HepG2 (cell line): ENCODE results near the gene TPP2. TPM values are rescaled to one million over a fixed set of nuclear protein-coding genes. Genes with fewer than 3 reads are reported as not detected.
A peak's percentile ranks its signal among the peaks of the same experiment; 100 is the strongest.

ENCODE experiments used
- ATAC-seq: fragments of 200-7000 bp; cut with Tn5 transposase; 3 replicates; pipeline ENCODE4 v1.9.1; 2020; ENCODE audit warnings: mild to moderate bottlenecking, moderate library complexity
- BruUV-seq: library from RNA; stranded (reverse); fragments of 400-500 nt; replicated peaks from 2 replicates; lab custom pipeline; 2021; lab: Mats Ljungman, UMichigan
- CTCF ChIA-PET: fragments of 300-600 bp; formaldehyde crosslinking; extraction: SDS; loops from one replicate; lab custom pipeline; 2021; ENCODE audit warnings: low total read pairs, inconsistent platforms, low intra/inter-chr PET ratio; lab: Yijun Ruan, JAX
- POLR2A ChIA-PET: fragments of 350-600 bp; sonication (Branson Sonifier 250); formaldehyde crosslinking; loops from one replicate; lab custom pipeline; 2020; ENCODE audit warnings: antibody characterized with exemption, inconsistent platforms; lab: Yijun Ruan, JAX
- DNase-seq: peaks from one replicate; pipeline ENCODE4 v3.0.0-alpha.2; 2015; ENCODE audit warnings: low spot score
- FAIRE-seq: peaks from 3 replicates; lab custom pipeline; 2011; peaks lifted over from hg19 to GRCh38; lab: Jason Lieb, UNC
- H2AFZ ChIP-seq: one replicate; pipeline ENCODE4 v1.6.1; 2011; ENCODE audit warnings: low read length, inconsistent platforms
- H3K27ac ChIP-seq: fragments of 300-600 bp; 3 replicates; pipeline ENCODE4 v1.8.0; 2011; ENCODE audit warnings: mixed run types, mild to moderate bottlenecking, mixed read lengths, low read length, inconsistent platforms; ENCODE audit not compliant: insufficient read depth; ENCODE audit errors: extremely low read length
- H3K27me3 ChIP-seq, 2 experiments: fragments of 200-600 bp in 1 of 2; 2 replicates in 1 of 2; 3 replicates in 1 of 2; pipeline versions ENCODE4 v1.6.0 to v1.8.0; 2011; ENCODE audit warnings: low read length in 2 of 2, mild to moderate bottlenecking in 2 of 2, moderate library complexity in 2 of 2, inconsistent platforms in 1 of 2; ENCODE audit not compliant: insufficient read depth in 2 of 2, control insufficient read depth in 1 of 2
- H3K36me3 ChIP-seq, 2 experiments: fragments of 200-600 bp in 1 of 2; replicated peaks in 1 of 2; 2 replicates in 1 of 2; 3 replicates in 1 of 2; pipeline versions ENCODE4 v1.5.1 to v1.8.0; 2011; ENCODE audit warnings: low read length in 2 of 2, inconsistent platforms in 1 of 2; ENCODE audit not compliant: insufficient read depth in 2 of 2, control insufficient read depth in 1 of 2
- H3K4me1 ChIP-seq: 2 replicates; pipeline ENCODE4 v1.5.1; 2012; ENCODE audit warnings: low read length, inconsistent platforms; ENCODE audit not compliant: insufficient read depth
- H3K4me2 ChIP-seq: 2 replicates; pipeline ENCODE4 v1.6.0; 2011; ENCODE audit warnings: low read depth, low read length, inconsistent platforms
- H3K4me3 ChIP-seq, 3 experiments: fragments of 200-600 bp in 1 of 3; sonication (generic), shearing (Covaris generic) in 1 of 3; replicated peaks in 1 of 3; 2 replicates each; pipeline ENCODE4 v1.5.1; 2011 to 2016; ENCODE audit warnings: low read length in 3 of 3, inconsistent platforms in 2 of 3, low read depth in 2 of 3, mild to moderate bottlenecking in 2 of 3, control low read depth in 1 of 3, mixed read lengths in 1 of 3; ENCODE audit not compliant: insufficient read depth in 1 of 3
- H3K79me2 ChIP-seq: one replicate; pipeline ENCODE4 v1.6.1; 2011; ENCODE audit warnings: low read length, inconsistent platforms; ENCODE audit not compliant: insufficient read depth
- H3K9ac ChIP-seq: 2 replicates; pipeline ENCODE4 v1.6.0; 2011; ENCODE audit warnings: mild to moderate bottlenecking, low read depth, low read length, inconsistent platforms; ENCODE audit not compliant: insufficient read depth
- H3K9me3 ChIP-seq: 2 replicates; pipeline ENCODE4 v1.5.1; 2012; ENCODE audit warnings: mild to moderate bottlenecking, low read length
- H4K20me1 ChIP-seq: 2 replicates; pipeline ENCODE4 v1.6.0; 2011; ENCODE audit warnings: inconsistent platforms, mild to moderate bottlenecking, low read length, moderate library complexity; ENCODE audit not compliant: insufficient read depth
- FOSL1 ChIP-seq: sonication (generic); formaldehyde crosslinking; IDR thresholded peaks from 2 replicates; pipeline ENCODE4 v1.9.0; 2021; ENCODE audit warnings: missing genetic modification reagents, borderline replicate concordance
- POLR2G ChIP-seq: fragments of 200-400 bp; formaldehyde crosslinking; IDR thresholded peaks from 2 replicates; pipeline ENCODE4 v1.6.1; 2018; ENCODE audit warnings: mild to moderate bottlenecking, low read depth, low read length, moderate library complexity
- ZBTB7B ChIP-seq: sonication (generic); formaldehyde crosslinking; IDR thresholded peaks from 2 replicates; pipeline ENCODE4 v1.4.0; 2020; ENCODE audit warnings: missing genetic modification reagents
- WGBS: methylation state at CpG from one replicate; pipeline ENCODE4 v1.1.6; 2017; ENCODE audit warnings: low lambda C conversion rate; 5-methylcytosine and 5-hydroxymethylcytosine counted together
- in situ Hi-C: cut with HindIII; loops from 2 replicates; pipeline ENCODE4 v1.10.0; 2017; ENCODE audit warnings: low pct_unique_long_range_greater_than_20kb; ENCODE audit not compliant: extremely low pct_ligation_motif_present
- intact Hi-C: fragments of 100-400 bp; cut with micrococcal nuclease; formaldehyde crosslinking; loops from one replicate; pipeline ENCODE4 v1.10.0; 2022; ENCODE audit not compliant: unreplicated experiment
- polyA plus RNA-seq, 8 experiments: library from polyadenylated mRNA; depleted of rRNA in 3 of 8; stranded (reverse) in 7 of 8; unstranded in 1 of 8; fragments of >200 nt; fragmentation: Illumina TruSeq in 4 of 8; extraction: Trizol in 4 of 8; gene quantifications; 2 replicates each; pipeline versions ENCODE4 v1.2.1 to v1.2.3, GENCODE V29; 2011 to 2016; ENCODE audit warnings: low read depth in 4 of 8, missing spikeins in 1 of 8, mixed read lengths in 1 of 8; ENCODE audit not compliant: insufficient read depth in 1 of 8
- total RNA-seq, 5 experiments: library from RNA; depleted of rRNA; stranded (reverse); fragments of >200 nt; fragmentation: Illumina TruSeq; extraction: Trizol; gene quantifications; 2 replicates each; pipeline ENCODE4 v1.2.3, GENCODE V29; 2016; ENCODE audit warnings: low read depth in 1 of 5
- TF ChIP-seq, protein P1 (sequence below): sonication (generic); formaldehyde crosslinking; IDR thresholded peaks from 2 replicates; pipeline ENCODE4 v1.4.0; 2020; ENCODE audit warnings: missing genetic modification reagents, low read depth, mild to moderate bottlenecking, borderline replicate concordance

The TPP2 gene
- total and polyA plus RNA-seq, 2 of the 13 experiments (the other 11 are each of a cell fraction or from before 2014, with no cell fraction given): 16.4 to 52.1 TPM

DNA sequence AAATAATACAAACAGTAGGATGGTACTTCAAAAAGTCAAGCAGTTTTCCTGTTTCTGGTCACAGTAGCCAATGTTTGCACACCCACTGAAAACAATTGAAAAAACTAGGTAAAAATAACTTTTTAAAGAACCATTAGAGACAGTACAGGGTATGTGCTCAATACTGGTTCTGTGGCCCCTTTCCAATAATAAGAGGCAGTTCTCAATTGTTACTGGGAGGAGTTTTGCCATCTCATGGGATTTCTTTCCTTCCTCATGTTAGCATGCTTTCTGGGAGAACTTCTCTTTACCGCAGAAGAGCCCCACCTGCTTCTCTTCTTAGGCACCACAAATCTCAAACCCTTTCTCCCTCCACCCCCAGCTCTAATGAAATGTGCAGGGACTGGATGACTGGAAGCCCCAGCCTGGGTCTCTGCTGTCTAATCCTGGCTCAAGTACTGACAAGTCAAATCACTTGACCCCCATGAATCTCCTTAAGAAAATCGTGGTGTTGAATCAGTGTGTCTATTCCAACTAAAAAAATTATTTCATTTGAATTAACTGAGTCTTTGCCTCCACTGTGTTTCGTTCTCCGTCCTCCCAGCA, 83.4 kb downstream of the TPP2 start:
- POLR2A ChIA-PET: no interaction called here
- Histone ChIP-seq H3K79me2 (no peaks in the 10 kb centered on the region), H3K4me1 (no peaks in the 10 kb centered on the region), H3K4me2 (no peak overlapping the region), H3K4me3 (no peak overlapping the region), H3K27ac (no peak overlapping the region), H3K9me3 (no peaks in the 10 kb centered on the region), H3K9ac (no peak overlapping the region), H3K27me3 (no peaks in the 10 kb centered on the region), H3K36me3 (peaks cover 0 to 28% of the 10 kb centered on the region in 2 experiments; a peak in 2 of 5 replicates), H2AFZ (no peak overlapping the region), H4K20me1 (no peaks in the 10 kb centered on the region)
- FAIRE-seq: no peak
- BruUV-seq: no TSS peak
- CTCF ChIA-PET: no interaction called here
- in situ Hi-C loops: no loop called here
- no peak for DNase-seq
- no peak for ATAC-seq
- WGBS: 85% methylated on average over 4 of the region's 4 CpGs
- TF ChIP-seq FOSL1 (CRISPR knock-in tag): no peak
- TF ChIP-seq ZBTB7B (CRISPR knock-in tag): no peak
- TF ChIP-seq, all 625 proteins: peak for 0
- intact Hi-C loops: no loop called here

DNA sequence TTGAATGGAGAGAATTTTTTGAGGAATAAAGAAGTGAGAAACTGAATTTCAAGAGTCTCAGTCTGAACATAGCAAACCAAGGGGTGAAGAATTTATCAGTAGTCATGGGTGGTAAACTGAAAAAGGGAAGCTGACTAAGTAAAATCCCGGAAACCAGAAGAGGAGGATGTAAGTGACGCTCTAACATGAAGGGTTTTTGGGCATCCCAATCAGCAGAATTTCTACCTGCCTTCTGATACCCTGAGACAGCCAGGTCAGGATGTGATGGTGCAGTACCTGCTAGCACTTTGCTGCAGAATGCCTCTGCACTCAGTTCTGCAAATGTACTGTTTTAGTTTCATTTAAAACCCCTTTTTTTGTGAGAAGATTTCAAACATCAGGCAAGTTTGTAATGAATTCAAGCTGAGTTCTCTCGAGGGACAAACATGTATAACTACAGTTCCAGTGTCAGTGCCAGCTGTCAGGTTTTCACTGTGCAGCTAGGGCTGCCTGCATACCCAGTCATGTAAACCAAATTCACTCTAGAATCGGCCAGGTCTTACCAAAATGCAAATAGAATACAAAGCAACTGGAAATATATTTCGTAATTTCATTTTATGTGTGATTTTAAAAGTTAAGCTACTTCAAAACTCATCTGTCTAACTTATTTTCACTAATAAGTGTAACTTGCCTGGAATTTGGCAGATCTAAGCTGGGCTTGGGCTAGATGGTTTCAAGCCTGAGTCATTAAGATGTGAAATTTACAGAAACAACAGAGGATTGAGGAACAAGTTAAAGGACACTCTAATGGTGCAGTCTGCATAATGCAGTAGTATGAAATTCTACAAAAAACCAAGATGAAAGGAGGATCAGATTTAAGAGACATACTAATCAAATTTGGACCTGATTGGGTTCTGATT, 84.3 kb downstream of the TPP2 start:
- intact Hi-C loops: no loop called here
- no peaks in the 10 kb centered on the region for H4K20me1 ChIP-seq
- ATAC-seq (peak; percentile 54), FAIRE-seq (no peak), DNase-seq (no peak)
- H3K79me2 ChIP-seq: no peaks in the 10 kb centered on the region
- POLR2A ChIA-PET: no interaction called here
- H3K4me1 ChIP-seq: no peaks in the 10 kb centered on the region
- WGBS: 71% methylated on average over 5 of the region's 5 CpGs
- no peaks in the 10 kb centered on the region for H3K27me3 ChIP-seq
- H2AFZ ChIP-seq: no peak overlapping the region
- CTCF ChIA-PET: no interaction called here
- H3K9me3 ChIP-seq: no peaks in the 10 kb centered on the region
- no peak overlapping the region for H3K9ac ChIP-seq
- H3K27ac ChIP-seq: no peak overlapping the region
- H3K4me3 ChIP-seq: no peak overlapping the region
- in situ Hi-C loops: no loop called here
- TF ChIP-seq, protein P1, sequence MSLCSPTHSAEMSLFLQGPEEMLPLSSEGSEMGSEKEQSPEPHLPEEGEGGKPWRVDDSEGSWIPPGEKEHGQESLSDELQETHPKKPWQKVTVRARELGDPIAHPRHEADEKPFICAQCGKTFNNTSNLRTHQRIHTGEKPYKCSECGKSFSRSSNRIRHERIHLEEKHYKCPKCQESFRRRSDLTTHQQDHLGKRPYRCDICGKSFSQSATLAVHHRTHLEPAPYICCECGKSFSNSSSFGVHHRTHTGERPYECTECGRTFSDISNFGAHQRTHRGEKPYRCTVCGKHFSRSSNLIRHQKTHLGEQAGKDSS (CRISPR knock-in tag): no peak
- TF ChIP-seq POLR2G: 0 out of 2 replicates have a peak, but pooled peaks have one; percentile 22
- no peak overlapping the region for H3K4me2 ChIP-seq
- TSS peak; percentile 18 for BruUV-seq
- H3K36me3 ChIP-seq: peaks cover 0 to 24% of the 10 kb centered on the region in 2 experiments; a peak in 2 of 5 replicates
